Left renal pelvis (tissue), 4 donors: ENCODE results near the gene JAZF1. TPM values are rescaled to one million over a fixed set of nuclear protein-coding genes. Genes with fewer than 3 reads are reported as not detected.

Experiments
- DNase-seq, 4 donors: peaks; one replicate each; pipeline ENCODE4 v3.0.0-alpha.2; 2013; ENCODE audit warnings: low read depth in 4 of 4, low spot score in 3 of 4
- polyA plus RNA-seq, 4 donors: library from polyadenylated mRNA; unstranded; fragments of 120-200 nt; gene quantifications; one replicate each; pipeline ENCODE4 v1.2.1, GENCODE V29; 2013; ENCODE audit not compliant: insufficient read length in 4 of 4

The JAZF1 gene
- polyA plus RNA-seq, 4 donors, result 11.1 to 28.8 (median 15.9) TPM

GRCh38 chr7:27804139-27804538, 376.5 kb downstream of the JAZF1 start:
- DNase-seq, result no peak

GRCh38 chr7:27802999-27803398, 377.6 kb downstream of the JAZF1 start:
- DNase-seq, result no peak

- DNase-seq, result no peak
Observed at GRCh38 chr7:27799212-27799611, 381.4 kb downstream of the JAZF1 start.

GRCh38 chr7:27795977-27796376, 384.6 kb downstream of the JAZF1 start:
- no peak for DNase-seq

- no peak for DNase-seq
Observed at GRCh38 chr7:27793780-27794179, 386.8 kb downstream of the JAZF1 start.

- no peak for DNase-seq
Observed at GRCh38 chr7:27788437-27788836, 392.2 kb downstream of the JAZF1 start.

GRCh38 chr7:27784399-27785053, 396.1 kb downstream of the JAZF1 start:
- no peak for DNase-seq

- DNase-seq, result no peak
Observed at GRCh38 chr7:27782849-27783248, 397.7 kb downstream of the JAZF1 start.

GRCh38 chr7:27781188-27781587, 399.4 kb downstream of the JAZF1 start:
- no peak for DNase-seq

Other genes starting within 250 kb of the JAZF1 start
- 10 to 100 TPM in 2 of 4 donors, 1 to 10 TPM in 2; 9.1 to 31.6 (median 12.0) TPM for gene CREB5, start 231.7 kb upstream of the JAZF1 start, polyA plus RNA-seq